ENCODE results near the gene IL1RAPL2.

Gene IL1RAPL2

DNA sequence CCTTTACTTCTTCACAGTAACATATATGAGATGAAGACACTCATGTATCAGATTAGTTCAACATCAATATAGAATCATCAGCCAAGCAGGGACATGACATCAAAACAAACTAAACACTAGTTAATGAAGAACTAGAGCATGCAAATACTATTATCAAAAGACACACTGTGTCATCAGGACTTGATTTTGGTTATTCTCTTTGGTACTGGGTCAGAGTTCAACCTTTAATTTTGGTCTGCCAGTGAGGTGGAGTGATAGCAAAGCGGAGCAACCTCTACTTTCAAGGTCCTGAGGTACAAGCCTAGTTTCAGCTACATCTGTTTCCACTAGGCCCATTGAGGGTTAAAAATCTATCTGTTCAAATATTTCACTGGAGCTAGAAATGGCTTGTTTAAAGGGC is 584.0 kb downstream of the IL1RAPL2 start:
- ATAC-seq: no peak
- TF ChIP-seq ZC3H10 (CRISPR knock-in tag; IDR thresholded peaks at IDR 0.05) (no peak), PPARA (CRISPR knock-in tag; IDR thresholded peaks at IDR 0.05; ENCODE audit: borderline replicate concordance) (no peak), ZNF8 (CRISPR knock-in tag; IDR thresholded peaks at IDR 0.05) (no peak), CSRNP3 (CRISPR knock-in tag; IDR thresholded peaks at IDR 0.05) (no peak), BACH2 (CRISPR knock-in tag; IDR thresholded peaks at IDR 0.05; ENCODE audit: borderline replicate concordance) (no peak), POU6F1 (CRISPR knock-in tag; IDR thresholded peaks at IDR 0.05; ENCODE audit: borderline replicate concordance, low read depth) (no peak), ZFP30 (CRISPR knock-in tag; IDR thresholded peaks at IDR 0.05) (no peak), RARB (CRISPR knock-in tag; IDR thresholded peaks at IDR 0.05) (no peak), ESRRG (CRISPR knock-in tag; IDR thresholded peaks at IDR 0.05) (no peak), ISL1 (CRISPR knock-in tag; IDR thresholded peaks at IDR 0.05) (no peak), TOX (CRISPR knock-in tag; IDR thresholded peaks at IDR 0.05; ENCODE audit: borderline replicate concordance) (no peak), SNAI2 (CRISPR knock-in tag; IDR thresholded peaks at IDR 0.05) (no peak), GLIS3 (CRISPR knock-in tag; IDR thresholded peaks at IDR 0.05) (no peak), ZNF70 (CRISPR knock-in tag; IDR thresholded peaks at IDR 0.05) (no peak), OSR1 (CRISPR knock-in tag; IDR thresholded peaks at IDR 0.05) (no peak)
- TF ChIP-seq, protein P1, sequence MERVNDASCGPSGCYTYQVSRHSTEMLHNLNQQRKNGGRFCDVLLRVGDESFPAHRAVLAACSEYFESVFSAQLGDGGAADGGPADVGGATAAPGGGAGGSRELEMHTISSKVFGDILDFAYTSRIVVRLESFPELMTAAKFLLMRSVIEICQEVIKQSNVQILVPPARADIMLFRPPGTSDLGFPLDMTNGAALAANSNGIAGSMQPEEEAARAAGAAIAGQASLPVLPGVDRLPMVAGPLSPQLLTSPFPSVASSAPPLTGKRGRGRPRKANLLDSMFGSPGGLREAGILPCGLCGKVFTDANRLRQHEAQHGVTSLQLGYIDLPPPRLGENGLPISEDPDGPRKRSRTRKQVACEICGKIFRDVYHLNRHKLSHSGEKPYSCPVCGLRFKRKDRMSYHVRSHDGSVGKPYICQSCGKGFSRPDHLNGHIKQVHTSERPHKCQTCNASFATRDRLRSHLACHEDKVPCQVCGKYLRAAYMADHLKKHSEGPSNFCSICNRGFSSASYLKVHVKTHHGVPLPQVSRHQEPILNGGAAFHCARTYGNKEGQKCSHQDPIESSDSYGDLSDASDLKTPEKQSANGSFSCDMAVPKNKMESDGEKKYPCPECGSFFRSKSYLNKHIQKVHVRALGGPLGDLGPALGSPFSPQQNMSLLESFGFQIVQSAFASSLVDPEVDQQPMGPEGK (CRISPR knock-in tag; IDR thresholded peaks at IDR 0.05; ENCODE audit: borderline replicate concordance): no peak
- TF ChIP-seq, protein P2, sequence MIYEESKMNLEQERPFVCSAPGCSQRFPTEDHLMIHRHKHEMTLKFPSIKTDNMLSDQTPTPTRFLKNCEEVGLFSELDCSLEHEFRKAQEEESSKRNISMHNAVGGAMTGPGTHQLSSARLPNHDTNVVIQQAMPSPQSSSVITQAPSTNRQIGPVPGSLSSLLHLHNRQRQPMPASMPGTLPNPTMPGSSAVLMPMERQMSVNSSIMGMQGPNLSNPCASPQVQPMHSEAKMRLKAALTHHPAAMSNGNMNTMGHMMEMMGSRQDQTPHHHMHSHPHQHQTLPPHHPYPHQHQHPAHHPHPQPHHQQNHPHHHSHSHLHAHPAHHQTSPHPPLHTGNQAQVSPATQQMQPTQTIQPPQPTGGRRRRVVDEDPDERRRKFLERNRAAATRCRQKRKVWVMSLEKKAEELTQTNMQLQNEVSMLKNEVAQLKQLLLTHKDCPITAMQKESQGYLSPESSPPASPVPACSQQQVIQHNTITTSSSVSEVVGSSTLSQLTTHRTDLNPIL (CRISPR knock-in tag; IDR thresholded peaks at IDR 0.05; ENCODE audit: low read depth): no peak

DNA sequence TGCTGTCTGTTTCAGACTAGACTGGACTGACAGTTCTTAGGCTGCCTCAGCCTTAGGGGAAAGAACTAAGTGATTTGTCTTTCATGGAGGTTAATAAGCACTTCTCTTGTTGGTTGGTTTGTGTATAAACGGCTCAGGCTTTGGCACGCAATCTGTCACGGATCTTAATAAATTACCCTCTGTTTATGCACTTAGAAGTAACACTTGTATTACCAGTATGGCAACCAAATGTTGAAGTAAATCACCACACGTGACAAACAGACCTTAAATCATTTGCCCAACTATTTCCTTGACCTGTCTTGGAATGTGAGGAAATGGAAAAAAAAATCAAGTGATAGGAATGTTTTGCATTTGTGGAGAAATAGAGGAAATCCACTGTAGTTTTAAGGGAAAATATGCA is 584.6 kb downstream of the IL1RAPL2 start:
- TF ChIP-seq ZFP30 (CRISPR knock-in tag; IDR thresholded peaks at IDR 0.05) (no peak), ZNF70 (CRISPR knock-in tag; IDR thresholded peaks at IDR 0.05) (no peak), ZNF8 (CRISPR knock-in tag; IDR thresholded peaks at IDR 0.05) (no peak), GLIS3 (CRISPR knock-in tag; IDR thresholded peaks at IDR 0.05) (no peak), BACH2 (CRISPR knock-in tag; IDR thresholded peaks at IDR 0.05; ENCODE audit: borderline replicate concordance) (no peak), TCF4 (CRISPR knock-in tag; IDR thresholded peaks at IDR 0.05; ENCODE audit: borderline replicate concordance) (no peak), CSRNP3 (CRISPR knock-in tag; IDR thresholded peaks at IDR 0.05) (no peak)
- TF ChIP-seq, protein P2 (CRISPR knock-in tag; IDR thresholded peaks at IDR 0.05; ENCODE audit: low read depth): no peak
- no peak for ATAC-seq

DNA sequence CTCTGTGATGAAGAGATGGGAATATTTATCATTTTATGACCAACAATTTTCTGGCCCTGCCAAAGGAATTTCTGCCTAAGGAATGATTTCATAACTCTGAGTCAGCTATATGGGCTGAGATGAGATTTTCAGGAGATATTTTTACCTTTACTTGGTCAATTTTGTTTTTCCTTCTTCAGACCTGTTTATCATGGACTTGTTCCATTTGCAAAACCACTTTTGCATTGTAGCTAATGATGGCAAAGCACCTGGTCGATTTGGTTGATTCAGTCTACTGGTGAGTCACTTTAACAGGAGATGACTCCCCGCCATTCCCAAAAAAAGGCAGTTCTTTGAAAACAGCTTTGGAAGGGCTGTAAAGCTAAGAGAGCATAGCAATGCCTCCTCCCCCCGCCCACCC is 601.2 kb downstream of the IL1RAPL2 start:
- ATAC-seq: no peak
- no peak for TF ChIP-seq ZFP3 (CRISPR knock-in tag; IDR thresholded peaks at IDR 0.05)
- TF ChIP-seq ARNTL (CRISPR knock-in tag; IDR thresholded peaks at IDR 0.05; ENCODE audit: borderline replicate concordance, low read depth): no peak
- no peak for TF ChIP-seq PPARA (CRISPR knock-in tag; IDR thresholded peaks at IDR 0.05; ENCODE audit: borderline replicate concordance)
- no peak for TF ChIP-seq ISL1 (CRISPR knock-in tag; IDR thresholded peaks at IDR 0.05)
- no peak for TF ChIP-seq ESRRG (CRISPR knock-in tag; IDR thresholded peaks at IDR 0.05)
- no peak for TF ChIP-seq CSRNP3 (CRISPR knock-in tag; IDR thresholded peaks at IDR 0.05)
- no peak for TF ChIP-seq TCF4 (CRISPR knock-in tag; IDR thresholded peaks at IDR 0.05; ENCODE audit: borderline replicate concordance)
- no peak for TF ChIP-seq CSDC2 (CRISPR knock-in tag; IDR thresholded peaks at IDR 0.05)
- TF ChIP-seq OSR1 (CRISPR knock-in tag; IDR thresholded peaks at IDR 0.05): no peak
- TF ChIP-seq, protein P1 (CRISPR knock-in tag; IDR thresholded peaks at IDR 0.05; ENCODE audit: borderline replicate concordance): no peak
- TF ChIP-seq, protein P2 (CRISPR knock-in tag; IDR thresholded peaks at IDR 0.05; ENCODE audit: low read depth): no peak
- no peak for TF ChIP-seq ZC3H10 (CRISPR knock-in tag; IDR thresholded peaks at IDR 0.05)
- no peak for TF ChIP-seq ZFP30 (CRISPR knock-in tag; IDR thresholded peaks at IDR 0.05)
